Mesenchymal stem cell (in vitro differentiated cells and primary cell): ENCODE results near the gene HMGXB4.

Experiments used
- DNase-seq: peaks from one replicate; pipeline ENCODE4 v3.0.0-alpha.2; 2013
- H2AFZ ChIP-seq: one replicate; pipeline ENCODE4 v1.6.1; 2013; ENCODE audit warnings: low read depth, mild to moderate bottlenecking, control low read depth, inconsistent platforms, low read length, moderate library complexity
- H2AK5ac ChIP-seq: 2 replicates; pipeline ENCODE4 v1.6.1; 2013; ENCODE audit warnings: low read length, moderate library complexity, mild to moderate bottlenecking, inconsistent platforms; ENCODE audit not compliant: severe bottlenecking
- H2BK120ac ChIP-seq: one replicate; pipeline ENCODE4 v1.6.1; 2013; ENCODE audit warnings: low read depth, mild to moderate bottlenecking, inconsistent platforms, low read length, moderate library complexity
- H2BK12ac ChIP-seq, 2 experiments: one replicate each; pipeline ENCODE4 v1.6.1; 2013; ENCODE audit warnings: inconsistent platforms in 2 of 2, low read length in 2 of 2, mild to moderate bottlenecking in 2 of 2, moderate library complexity in 2 of 2, control low read depth in 1 of 2
- H2BK15ac ChIP-seq: one replicate; pipeline ENCODE4 v1.6.1; 2013; ENCODE audit warnings: mild to moderate bottlenecking, low read depth, inconsistent platforms; ENCODE audit not compliant: poor library complexity, severe bottlenecking
- H2BK5ac ChIP-seq: 2 replicates; pipeline ENCODE4 v1.6.1; 2013; ENCODE audit warnings: low read depth, mild to moderate bottlenecking, low read length, control low read depth, inconsistent platforms; ENCODE audit not compliant: poor library complexity, severe bottlenecking
- H3K14ac ChIP-seq, 2 experiments: one replicate each; pipeline ENCODE4 v1.6.1; 2013; ENCODE audit warnings: inconsistent platforms in 2 of 2, low read length in 2 of 2, control low read depth in 1 of 2, mild to moderate bottlenecking in 1 of 2, moderate library complexity in 1 of 2
- H3K18ac ChIP-seq, 2 experiments: one replicate each; pipeline ENCODE4 v1.6.1; 2013; ENCODE audit warnings: inconsistent platforms in 2 of 2, low read length in 2 of 2, control low read depth in 1 of 2, low read depth in 1 of 2, mild to moderate bottlenecking in 1 of 2
- H3K23ac ChIP-seq, 2 experiments: one replicate each; pipeline ENCODE4 v1.6.1; 2013; ENCODE audit warnings: inconsistent platforms in 2 of 2, low read length in 2 of 2, mild to moderate bottlenecking in 2 of 2, moderate library complexity in 2 of 2, control low read depth in 1 of 2
- H3K27ac ChIP-seq: 2 replicates; pipeline ENCODE4 v1.5.1; 2013; ENCODE audit warnings: mild to moderate bottlenecking, moderate library complexity, low read length, control low read depth, inconsistent platforms; ENCODE audit not compliant: poor library complexity, severe bottlenecking
- H3K27me3 ChIP-seq, 2 experiments: 2 replicates each; pipeline versions ENCODE4 v1.6.1 to v1.7.0; 2013; ENCODE audit warnings: low read length in 2 of 2, mild to moderate bottlenecking in 2 of 2, moderate library complexity in 2 of 2, control low read depth in 1 of 2, inconsistent platforms in 1 of 2; ENCODE audit not compliant: control insufficient read depth in 1 of 2, insufficient read depth in 1 of 2
- H3K36me3 ChIP-seq, 2 experiments: 2 replicates each; pipeline versions ENCODE4 v1.6.1 to v1.7.0; 2013; ENCODE audit warnings: low read length in 2 of 2, control low read depth in 1 of 2, inconsistent platforms in 1 of 2, low read depth in 1 of 2, mild to moderate bottlenecking in 1 of 2; ENCODE audit not compliant: insufficient read depth in 2 of 2, control insufficient read depth in 1 of 2
- H3K4ac ChIP-seq, 2 experiments: one replicate each; pipeline ENCODE4 v1.6.1; 2013; ENCODE audit warnings: inconsistent platforms in 2 of 2, low read length in 2 of 2, mild to moderate bottlenecking in 2 of 2, moderate library complexity in 2 of 2, control low read depth in 1 of 2, low read depth in 1 of 2
- H3K4me1 ChIP-seq: 2 replicates; pipeline ENCODE4 v1.6.1; 2013; ENCODE audit warnings: low read depth, low read length, control low read depth; ENCODE audit not compliant: control insufficient read depth, insufficient read depth
- H3K4me2 ChIP-seq: 2 replicates; pipeline ENCODE4 v1.6.1; 2013; ENCODE audit warnings: low read length, mild to moderate bottlenecking, inconsistent platforms; ENCODE audit not compliant: poor library complexity, severe bottlenecking
- H3K4me3 ChIP-seq, 2 experiments: 2 replicates each; pipeline versions ENCODE4 v1.5.1 to v1.7.0; 2013; ENCODE audit warnings: low read length in 2 of 2, mild to moderate bottlenecking in 2 of 2, control low read depth in 1 of 2, low read depth in 1 of 2; ENCODE audit not compliant: insufficient read depth in 1 of 2
- H3K79me1 ChIP-seq: replicated peaks from 2 replicates; pipeline ENCODE4 v1.6.1; 2013; ENCODE audit warnings: mild to moderate bottlenecking, control low read depth, low read length, inconsistent platforms; ENCODE audit not compliant: poor library complexity, severe bottlenecking
- H3K9ac ChIP-seq: 2 replicates; pipeline ENCODE4 v1.7.0; 2013; ENCODE audit warnings: mild to moderate bottlenecking, low read length, moderate library complexity
- H3K9me3 ChIP-seq: 2 replicates; pipeline ENCODE4 v1.7.0; 2013; ENCODE audit warnings: mild to moderate bottlenecking, low read length; ENCODE audit not compliant: control insufficient read depth
- H4K8ac ChIP-seq: one replicate; pipeline ENCODE4 v1.6.1; 2013; ENCODE audit warnings: inconsistent platforms, mild to moderate bottlenecking, low read length, moderate library complexity
- H4K91ac ChIP-seq: one replicate; pipeline ENCODE4 v1.6.1; 2013; ENCODE audit warnings: mild to moderate bottlenecking, low read length, inconsistent platforms
- WGBS: methylation state at CpG from one replicate; pipeline ENCODE4 v1.1.7; 2013; ENCODE audit warnings: mixed read lengths; 5-methylcytosine and 5-hydroxymethylcytosine counted together

The HMGXB4 gene

DNA sequence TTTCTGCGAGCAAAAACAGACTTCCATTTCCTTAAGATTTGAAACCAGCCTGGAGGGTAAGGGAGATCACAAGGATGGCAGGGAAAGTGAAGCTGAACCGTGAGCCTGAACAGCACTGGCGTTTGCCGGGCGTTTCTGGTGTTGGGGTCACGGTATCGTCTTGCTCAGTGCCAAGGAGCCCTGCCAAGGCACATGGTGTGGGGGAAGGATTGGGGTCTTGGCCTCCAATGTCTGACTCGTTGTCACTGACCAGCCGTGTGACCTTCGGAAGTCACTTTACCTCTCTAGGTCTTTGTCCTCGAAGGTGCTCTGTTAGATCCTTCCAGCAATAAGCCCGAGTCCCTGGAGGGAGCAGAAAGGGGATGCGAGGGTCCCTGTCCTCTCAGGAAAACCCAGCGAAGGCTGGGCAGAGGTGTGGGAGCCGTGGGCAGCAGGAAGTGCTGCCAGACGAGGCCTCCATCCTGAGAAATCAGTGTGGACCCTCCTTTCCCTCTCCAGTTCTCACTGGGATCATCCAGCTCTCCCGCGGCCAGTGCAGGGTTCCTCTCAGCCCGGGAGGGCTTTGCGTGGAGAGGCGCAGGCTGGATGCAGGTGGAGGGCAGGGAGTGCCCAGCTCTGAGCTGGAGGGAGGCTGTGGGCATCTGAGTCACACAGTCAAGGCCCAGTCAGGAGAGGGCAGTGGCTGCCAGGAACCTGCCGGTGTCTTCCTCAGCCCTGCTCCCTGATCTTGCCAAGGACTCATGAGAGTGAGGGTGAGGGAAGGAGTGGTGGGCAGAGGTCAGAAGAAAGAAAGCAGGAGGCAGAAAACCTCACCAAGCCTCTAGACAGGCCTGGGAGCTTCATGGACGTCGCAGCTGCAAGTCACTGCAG is 61.3 kb downstream of the HMGXB4 start:
- Histone ChIP-seq H3K4me3 (no peak overlapping the region), H3K9me3 (no peaks in the 10 kb centered on the region), H3K18ac (no peak overlapping the region), H3K36me3 (peaks cover 66 to 71% of the 10 kb centered on the region in 2 experiments), H2AFZ (no peak overlapping the region), H3K27me3 (no peaks in the 10 kb centered on the region), H4K91ac (no peak overlapping the region), H2BK15ac (no peak overlapping the region), H3K14ac (no peak overlapping the region), H3K4me1 (peaks cover 26% of the 10 kb centered on the region), H3K23ac (no peak overlapping the region), H3K9ac (no peak overlapping the region), H3K27ac (no peak overlapping the region), H2BK12ac (no peak overlapping the region), H4K8ac (no peak overlapping the region), H3K4ac (no peak overlapping the region), H3K79me1 (peaks cover 36% of the 10 kb centered on the region), H2BK120ac (no peak overlapping the region), H2BK5ac (no peak overlapping the region), H3K4me2 (no peak overlapping the region), H2AK5ac (no peak overlapping the region)
- DNase-seq, result no peak
- WGBS, result 95% methylated on average over 22 of the region's 24 CpGs

DNA sequence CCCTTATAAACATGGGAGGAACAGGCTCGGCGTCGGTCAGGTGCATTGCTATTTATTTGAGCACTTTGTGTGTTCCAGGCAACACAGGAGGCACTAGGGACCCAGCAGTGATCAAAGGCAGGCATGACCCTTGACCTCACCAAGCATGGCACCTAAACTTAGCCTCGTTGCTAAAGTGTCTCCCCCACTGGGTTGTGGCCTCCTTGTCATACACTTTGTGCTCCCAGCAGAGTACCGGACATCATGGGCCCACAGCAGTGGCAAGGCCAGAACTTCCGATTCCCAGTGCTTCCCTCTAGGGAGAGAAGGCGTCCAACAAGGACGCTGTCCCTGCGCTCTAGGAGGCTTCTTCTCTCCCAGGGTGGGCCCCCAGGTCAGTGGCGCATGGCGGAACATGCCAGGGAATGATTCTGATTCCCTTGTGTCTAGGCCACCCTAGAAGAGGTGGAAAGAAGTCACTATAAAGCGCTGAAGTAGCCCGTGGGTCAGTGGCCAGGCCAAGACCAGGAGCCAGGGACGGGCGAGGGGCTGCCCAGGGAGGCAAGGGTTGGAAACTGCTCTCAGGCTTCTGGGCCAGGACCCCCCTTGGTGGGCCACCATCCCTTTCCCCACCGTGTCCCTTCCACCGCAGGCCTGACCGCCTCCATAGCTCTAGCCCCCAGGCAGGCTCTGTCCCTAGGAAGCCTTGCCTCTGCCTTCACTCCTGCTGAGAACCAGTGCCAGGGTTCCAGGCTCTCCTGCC is 62.1 kb downstream of the HMGXB4 start:
- Histone ChIP-seq H2AK5ac (no peak overlapping the region), H3K4ac (no peak overlapping the region), H2BK12ac (no peak overlapping the region), H3K79me1 (peaks cover 33% of the 10 kb centered on the region), H3K9ac (no peak overlapping the region), H3K27ac (no peak overlapping the region), H2BK15ac (no peak overlapping the region), H4K91ac (no peak overlapping the region), H3K14ac (no peak overlapping the region), H2BK5ac (no peak overlapping the region), H3K18ac (no peak overlapping the region), H3K9me3 (no peaks in the 10 kb centered on the region), H2AFZ (no peak overlapping the region), H3K23ac (no peak overlapping the region), H3K36me3 (peaks cover 74 to 79% of the 10 kb centered on the region in 2 experiments), H3K4me3 (no peak overlapping the region), H3K4me1 (peaks cover 18% of the 10 kb centered on the region), H3K4me2 (no peak overlapping the region), H2BK120ac (no peak overlapping the region), H4K8ac (no peak overlapping the region), H3K27me3 (no peaks in the 10 kb centered on the region)
- 97% methylated on average over 18 of the region's 18 CpGs for WGBS
- DNase-seq, result no peak

DNA sequence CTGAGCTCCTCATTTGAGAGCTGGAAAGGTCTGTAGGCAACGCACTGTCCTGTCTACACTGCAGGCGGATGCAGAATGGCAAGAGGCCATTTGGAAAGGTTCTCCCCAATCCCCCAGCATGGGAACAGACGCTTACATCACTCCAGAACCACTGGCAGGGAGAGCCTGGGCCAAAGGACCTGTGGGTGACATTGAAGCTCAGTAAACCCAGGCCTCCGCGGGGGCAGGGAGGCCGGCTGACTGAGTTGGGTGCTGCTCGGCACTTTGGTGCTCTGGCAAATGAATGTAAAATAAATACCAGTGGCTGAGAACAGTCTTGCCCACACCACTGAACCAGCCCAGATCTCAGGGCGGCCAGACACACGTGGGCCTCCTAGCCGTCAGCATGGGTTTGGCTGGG is 64.8 kb downstream of the HMGXB4 start:
- no peak overlapping the region for H2AK5ac ChIP-seq
- H4K8ac ChIP-seq, result no peak overlapping the region
- no peaks in the 10 kb centered on the region for H3K9me3 ChIP-seq
- H2BK15ac ChIP-seq, result no peak overlapping the region
- no peak overlapping the region for H3K18ac ChIP-seq
- no peak overlapping the region for H3K23ac ChIP-seq
- peaks cover 15% of the 10 kb centered on the region for H3K79me1 ChIP-seq
- H2BK5ac ChIP-seq, result no peak overlapping the region
- H3K27me3 ChIP-seq, result no peaks in the 10 kb centered on the region
- H4K91ac ChIP-seq, result no peak overlapping the region
- no peak overlapping the region for H3K4me2 ChIP-seq
- H2AFZ ChIP-seq, result no peak overlapping the region
- no peak overlapping the region for H3K9ac ChIP-seq
- H3K4me1 ChIP-seq, result peaks cover 5% of the 10 kb centered on the region
- no peak overlapping the region for H3K27ac ChIP-seq
- H3K36me3 ChIP-seq, result peaks cover 78 to 93% of the 10 kb centered on the region in 2 experiments
- no peak overlapping the region for H3K4ac ChIP-seq
- 91% methylated on average over 10 of the region's 10 CpGs for WGBS
- DNase-seq, result no peak
- H3K14ac ChIP-seq, result no peak overlapping the region
- no peak overlapping the region for H2BK12ac ChIP-seq
- H2BK120ac ChIP-seq, result no peak overlapping the region
- H3K4me3 ChIP-seq, result no peak overlapping the region

DNA sequence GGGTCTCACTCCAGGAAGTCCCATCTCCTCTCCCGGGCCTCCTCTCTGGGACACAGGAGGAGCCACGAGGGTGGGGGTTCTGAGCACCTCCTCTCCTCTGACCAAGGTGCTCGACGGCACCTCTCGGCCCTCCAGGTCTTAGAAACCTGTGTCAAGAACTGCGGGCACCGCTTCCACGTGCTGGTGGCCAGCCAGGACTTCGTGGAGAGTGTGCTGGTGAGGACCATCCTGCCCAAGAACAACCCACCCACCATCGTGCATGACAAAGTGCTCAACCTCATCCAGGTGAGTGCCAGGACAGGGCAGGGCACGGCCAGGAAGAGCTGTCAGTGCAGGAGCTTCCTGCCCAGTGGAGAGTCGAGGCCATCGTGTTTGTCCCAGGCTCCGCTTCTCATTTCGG is 65.6 kb downstream of the HMGXB4 start:
- Histone ChIP-seq H3K4me3 (no peak overlapping the region), H4K91ac (no peak overlapping the region), H2AK5ac (no peak overlapping the region), H3K14ac (no peak overlapping the region), H3K9me3 (no peaks in the 10 kb centered on the region), H2BK12ac (no peak overlapping the region), H3K4ac (no peak overlapping the region), H2BK15ac (no peak overlapping the region), H3K18ac (no peak overlapping the region), H3K27me3 (no peaks in the 10 kb centered on the region), H3K36me3 (peaks cover 81 to 93% of the 10 kb centered on the region in 2 experiments), H3K9ac (no peak overlapping the region), H3K23ac (no peak overlapping the region), H3K4me2 (no peak overlapping the region), H2BK5ac (no peak overlapping the region), H4K8ac (no peak overlapping the region), H3K27ac (no peak overlapping the region), H3K79me1 (peaks cover 10% of the 10 kb centered on the region), H3K4me1 (peaks cover under 1% of the 10 kb centered on the region), H2BK120ac (no peak overlapping the region), H2AFZ (no peak overlapping the region)
- 95% methylated on average over 15 of the region's 15 CpGs for WGBS
- DNase-seq, result no peak
